K562 (cell line): ENCODE results near the gene CDKN2C. TPM values are rescaled to one million over a fixed set of nuclear protein-coding genes. Genes with fewer than 3 reads are reported as not detected.
A peak's percentile ranks its signal among the peaks of the same experiment; 100 is the strongest.

Experiments used
- ATF1 ChIP-seq, 2 experiments: fragments of 450-650 bp in 1 of 2; IDR thresholded peaks; 2 replicates each; pipeline ENCODE4 v1.6.1; 2016; ENCODE audit warnings: missing compliant biosample characterization in 1 of 2, missing genetic modification characterization in 1 of 2
- CBX1 ChIP-seq: sonication (generic); IDR thresholded peaks from 2 replicates; pipeline ENCODE4 v1.6.1; 2016; ENCODE audit warnings: antibody characterized with exemption, low read depth, mild to moderate bottlenecking
- CBX3 ChIP-seq, 2 experiments: IDR thresholded peaks; 1 replicate in 1 of 2; 2 replicates in 1 of 2; pipeline ENCODE4 v1.6.1; 2012; ENCODE audit warnings: inconsistent platforms in 2 of 2, low read length in 2 of 2, borderline replicate concordance in 1 of 2, control low read depth in 1 of 2
- CTBP1 ChIP-seq: fragments of 450-650 bp; IDR thresholded peaks from 2 replicates; pipeline ENCODE4 v1.6.1; 2016; ENCODE audit warnings: borderline replicate concordance
- FOSL1 ChIP-seq: fragments of 200-800 bp; sonication (Bioruptor generic); conservative IDR thresholded peaks from 2 replicates; pipeline ENCODE4 v1.6.1; 2016; ENCODE audit warnings: missing genetic modification characterization, missing compliant biosample characterization
- HDAC3 ChIP-seq: fragments of 450-650 bp; IDR thresholded peaks from 2 replicates; pipeline ENCODE4 v1.6.1; 2018; ENCODE audit warnings: borderline replicate concordance, mild to moderate bottlenecking, moderate library complexity; ENCODE audit not compliant: partially characterized antibody
- TBP ChIP-seq: optimal IDR thresholded peaks from 2 replicates; pipeline ENCODE3; 2011; ENCODE audit warnings: low read depth, low read length, improper control_type of control experiment
- TEAD2 ChIP-seq: fragments of 450-650 bp; IDR thresholded peaks from 2 replicates; pipeline ENCODE4 v1.6.1; 2016; ENCODE audit warnings: missing genetic modification characterization, control low read depth, missing compliant biosample characterization
- WHSC1 ChIP-seq: IDR thresholded peaks from one replicate; pipeline ENCODE4 v1.6.1; 2012; ENCODE audit warnings: low read length, control low read depth, inconsistent platforms
- ZNF174 ChIP-seq: fragments of 250-450 bp; sonication (Bioruptor Pico); IDR thresholded peaks from 2 replicates; pipeline ENCODE4 v1.4.0; 2020; ENCODE audit warnings: mild to moderate bottlenecking
- ZNF76 ChIP-seq: fragments of 250-450 bp; sonication (Bioruptor Pico); IDR thresholded peaks from 2 replicates; pipeline ENCODE4 v1.4.0; 2020; ENCODE audit warnings: mild to moderate bottlenecking, moderate library complexity, borderline replicate concordance
- ZNF766 ChIP-seq: fragments of 200-800 bp; sonication (Bioruptor generic); conservative IDR thresholded peaks from 2 replicates; pipeline ENCODE4 v1.6.1; 2016; ENCODE audit warnings: missing genetic modification characterization, missing compliant biosample characterization
- polyA plus RNA-seq, 8 experiments: library from polyadenylated mRNA; depleted of rRNA in 4 of 8; stranded (reverse) in 5 of 8; unstranded in 3 of 8; fragments of >200 nt; fragmentation: Nextera tagmentation in 2 of 8; fragmentation: Illumina TruSeq in 1 of 8; extraction: Ambion mirVana in 2 of 8; extraction: Trizol in 1 of 8; gene quantifications; 2 replicates each; pipeline versions ENCODE4 v1.2.1 to v1.2.3, GENCODE V29; 2011 to 2014; ENCODE audit warnings: inconsistent platforms in 1 of 8, missing spikeins in 1 of 8
- total RNA-seq, 7 experiments: library from RNA; depleted of rRNA in 6 of 7; stranded (reverse); fragments of >200 nt in 6 of 7; fragmentation: Illumina TruSeq in 2 of 7; extraction: Trizol in 2 of 7; gene quantifications; 2 replicates each; pipeline versions ENCODE4 v1.2.1 to v1.2.3, GENCODE V29; 2011 to 2021; ENCODE audit warnings: low replicate concordance in 1 of 7
- TF ChIP-seq, protein P1 (sequence below): fragments of 250-450 bp; sonication (Bioruptor Pico); IDR thresholded peaks from 2 replicates; pipeline ENCODE4 v1.5.0; 2021; ENCODE audit warnings: mild to moderate bottlenecking, borderline replicate concordance
- TF ChIP-seq, protein P2 (sequence below): fragments of 450-650 bp; conservative IDR thresholded peaks from 2 replicates; pipeline ENCODE4 v1.6.1; 2016; ENCODE audit warnings: missing genetic modification characterization, low read depth, mild to moderate bottlenecking, control low read depth, missing compliant biosample characterization
- TF ChIP-seq, protein P3 (sequence below): fragments of 250-450 bp; sonication (Bioruptor Pico); IDR thresholded peaks from 2 replicates; pipeline ENCODE4 v1.8.0; 2021; ENCODE audit warnings: moderate library complexity, mild to moderate bottlenecking, inconsistent platforms
- TF ChIP-seq, protein P4 (sequence below): fragments of 450-650 bp; IDR thresholded peaks from 2 replicates; pipeline ENCODE4 v1.6.1; 2016
- TF ChIP-seq, protein P5 (sequence below): sonication (generic); formaldehyde crosslinking; IDR thresholded peaks from 2 replicates; pipeline ENCODE4 v1.8.0; 2022; ENCODE audit warnings: missing genetic modification reagents, mild to moderate bottlenecking, borderline replicate concordance

CDKN2C gene
- total and polyA plus RNA-seq, 9 of the 15 experiments (the other 6 are each of a cell fraction or from before 2014, with no cell fraction given) = 11.9 to 74.3 (median 45.9) TPM

DNA sequence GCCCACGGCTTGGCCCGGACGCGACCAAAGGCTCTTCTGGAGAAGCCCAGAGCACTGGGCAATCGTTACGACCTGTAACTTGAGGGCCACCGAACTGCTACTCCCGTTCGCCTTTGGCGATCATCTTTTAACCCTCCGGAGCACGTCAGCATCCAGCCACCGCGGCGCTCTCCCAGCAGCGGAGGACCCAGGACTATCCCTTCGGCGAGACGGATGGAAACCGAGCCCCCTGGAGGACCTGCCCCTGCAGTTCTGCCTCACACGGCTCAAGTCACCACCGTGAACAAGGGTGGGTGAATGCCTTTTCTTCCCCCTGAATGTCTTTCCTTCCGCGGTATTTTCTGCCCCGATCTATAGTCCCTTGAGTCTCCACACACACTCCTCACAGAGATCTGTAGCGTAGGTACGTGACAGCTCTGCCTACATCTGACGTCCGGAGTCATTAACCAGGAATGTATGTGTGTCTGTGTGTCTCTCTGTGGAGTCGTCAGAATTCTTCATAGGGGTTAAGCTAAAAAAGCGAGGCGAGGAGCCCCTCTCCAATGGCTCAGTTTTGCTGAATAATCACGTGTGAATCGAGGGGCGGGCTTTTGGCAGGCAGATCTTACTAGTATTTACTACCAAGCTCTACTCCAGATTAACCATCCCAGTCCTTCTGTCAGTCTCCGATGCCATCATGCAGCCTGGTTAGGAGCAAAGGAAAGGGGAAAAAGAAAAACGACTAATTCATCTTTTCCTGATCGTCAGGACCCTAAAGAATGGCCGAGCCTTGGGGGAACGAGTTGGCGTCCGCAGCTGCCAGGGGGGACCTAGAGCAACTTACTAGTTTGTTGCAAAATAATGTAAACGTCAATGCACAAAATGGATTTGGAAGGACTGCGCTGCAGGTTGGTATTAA, at the start of gene CDKN2C (continued):
- TF ChIP-seq ZNF766 (CRISPR knock-in tag) = no peak
- TF ChIP-seq, protein P1, sequence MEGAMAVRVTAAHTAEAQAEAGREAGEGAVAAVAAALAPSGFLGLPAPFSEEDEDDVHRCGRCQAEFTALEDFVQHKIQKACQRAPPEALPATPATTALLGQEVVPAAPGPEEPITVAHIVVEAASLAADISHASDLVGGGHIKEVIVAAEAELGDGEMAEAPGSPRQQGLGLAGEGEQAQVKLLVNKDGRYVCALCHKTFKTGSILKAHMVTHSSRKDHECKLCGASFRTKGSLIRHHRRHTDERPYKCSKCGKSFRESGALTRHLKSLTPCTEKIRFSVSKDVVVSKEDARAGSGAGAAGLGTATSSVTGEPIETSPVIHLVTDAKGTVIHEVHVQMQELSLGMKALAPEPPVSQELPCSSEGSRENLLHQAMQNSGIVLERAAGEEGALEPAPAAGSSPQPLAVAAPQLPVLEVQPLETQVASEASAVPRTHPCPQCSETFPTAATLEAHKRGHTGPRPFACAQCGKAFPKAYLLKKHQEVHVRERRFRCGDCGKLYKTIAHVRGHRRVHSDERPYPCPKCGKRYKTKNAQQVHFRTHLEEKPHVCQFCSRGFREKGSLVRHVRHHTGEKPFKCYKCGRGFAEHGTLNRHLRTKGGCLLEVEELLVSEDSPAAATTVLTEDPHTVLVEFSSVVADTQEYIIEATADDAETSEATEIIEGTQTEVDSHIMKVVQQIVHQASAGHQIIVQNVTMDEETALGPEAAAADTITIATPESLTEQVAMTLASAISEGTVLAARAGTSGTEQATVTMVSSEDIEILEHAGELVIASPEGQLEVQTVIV (CRISPR knock-in tag) = no peak
- TF ChIP-seq ZNF174 = no peak
- TF ChIP-seq CTBP1 = no peak
- TF ChIP-seq, protein P2, sequence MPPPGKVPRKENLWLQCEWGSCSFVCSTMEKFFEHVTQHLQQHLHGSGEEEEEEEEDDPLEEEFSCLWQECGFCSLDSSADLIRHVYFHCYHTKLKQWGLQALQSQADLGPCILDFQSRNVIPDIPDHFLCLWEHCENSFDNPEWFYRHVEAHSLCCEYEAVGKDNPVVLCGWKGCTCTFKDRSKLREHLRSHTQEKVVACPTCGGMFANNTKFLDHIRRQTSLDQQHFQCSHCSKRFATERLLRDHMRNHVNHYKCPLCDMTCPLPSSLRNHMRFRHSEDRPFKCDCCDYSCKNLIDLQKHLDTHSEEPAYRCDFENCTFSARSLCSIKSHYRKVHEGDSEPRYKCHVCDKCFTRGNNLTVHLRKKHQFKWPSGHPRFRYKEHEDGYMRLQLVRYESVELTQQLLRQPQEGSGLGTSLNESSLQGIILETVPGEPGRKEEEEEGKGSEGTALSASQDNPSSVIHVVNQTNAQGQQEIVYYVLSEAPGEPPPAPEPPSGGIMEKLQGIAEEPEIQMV (tag) = no peak
- TF ChIP-seq, protein P3, sequence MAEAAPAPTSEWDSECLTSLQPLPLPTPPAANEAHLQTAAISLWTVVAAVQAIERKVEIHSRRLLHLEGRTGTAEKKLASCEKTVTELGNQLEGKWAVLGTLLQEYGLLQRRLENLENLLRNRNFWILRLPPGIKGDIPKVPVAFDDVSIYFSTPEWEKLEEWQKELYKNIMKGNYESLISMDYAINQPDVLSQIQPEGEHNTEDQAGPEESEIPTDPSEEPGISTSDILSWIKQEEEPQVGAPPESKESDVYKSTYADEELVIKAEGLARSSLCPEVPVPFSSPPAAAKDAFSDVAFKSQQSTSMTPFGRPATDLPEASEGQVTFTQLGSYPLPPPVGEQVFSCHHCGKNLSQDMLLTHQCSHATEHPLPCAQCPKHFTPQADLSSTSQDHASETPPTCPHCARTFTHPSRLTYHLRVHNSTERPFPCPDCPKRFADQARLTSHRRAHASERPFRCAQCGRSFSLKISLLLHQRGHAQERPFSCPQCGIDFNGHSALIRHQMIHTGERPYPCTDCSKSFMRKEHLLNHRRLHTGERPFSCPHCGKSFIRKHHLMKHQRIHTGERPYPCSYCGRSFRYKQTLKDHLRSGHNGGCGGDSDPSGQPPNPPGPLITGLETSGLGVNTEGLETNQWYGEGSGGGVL = no peak
- TF ChIP-seq CBX3 (IDR thresholded peaks at IDR 0.05; ENCODE audit: borderline replicate concordance in 1 of 2, low read length in 2 of 2) = no peak
- TF ChIP-seq, protein P4, sequence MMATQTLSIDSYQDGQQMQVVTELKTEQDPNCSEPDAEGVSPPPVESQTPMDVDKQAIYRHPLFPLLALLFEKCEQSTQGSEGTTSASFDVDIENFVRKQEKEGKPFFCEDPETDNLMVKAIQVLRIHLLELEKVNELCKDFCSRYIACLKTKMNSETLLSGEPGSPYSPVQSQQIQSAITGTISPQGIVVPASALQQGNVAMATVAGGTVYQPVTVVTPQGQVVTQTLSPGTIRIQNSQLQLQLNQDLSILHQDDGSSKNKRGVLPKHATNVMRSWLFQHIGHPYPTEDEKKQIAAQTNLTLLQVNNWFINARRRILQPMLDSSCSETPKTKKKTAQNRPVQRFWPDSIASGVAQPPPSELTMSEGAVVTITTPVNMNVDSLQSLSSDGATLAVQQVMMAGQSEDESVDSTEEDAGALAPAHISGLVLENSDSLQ = peak; percentile 78
- no peak for TF ChIP-seq CBX1
- no peak for TF ChIP-seq HDAC3
- TF ChIP-seq TBP = peak; percentile 84
- no peak; the same call in 1 of the 2 replicates for TF ChIP-seq FOSL1 (tag)
- TF ChIP-seq TEAD2 (tag) = no peak
- TF ChIP-seq ZNF76 (CRISPR knock-in tag) = no peak
- no peak for TF ChIP-seq ATF1 (CRISPR knock-in tag; IDR thresholded peaks at IDR 0.05)
- peak; percentile 56 for TF ChIP-seq ATF1 (tag; IDR thresholded peaks at IDR 0.05)
- TF ChIP-seq, protein P5, sequence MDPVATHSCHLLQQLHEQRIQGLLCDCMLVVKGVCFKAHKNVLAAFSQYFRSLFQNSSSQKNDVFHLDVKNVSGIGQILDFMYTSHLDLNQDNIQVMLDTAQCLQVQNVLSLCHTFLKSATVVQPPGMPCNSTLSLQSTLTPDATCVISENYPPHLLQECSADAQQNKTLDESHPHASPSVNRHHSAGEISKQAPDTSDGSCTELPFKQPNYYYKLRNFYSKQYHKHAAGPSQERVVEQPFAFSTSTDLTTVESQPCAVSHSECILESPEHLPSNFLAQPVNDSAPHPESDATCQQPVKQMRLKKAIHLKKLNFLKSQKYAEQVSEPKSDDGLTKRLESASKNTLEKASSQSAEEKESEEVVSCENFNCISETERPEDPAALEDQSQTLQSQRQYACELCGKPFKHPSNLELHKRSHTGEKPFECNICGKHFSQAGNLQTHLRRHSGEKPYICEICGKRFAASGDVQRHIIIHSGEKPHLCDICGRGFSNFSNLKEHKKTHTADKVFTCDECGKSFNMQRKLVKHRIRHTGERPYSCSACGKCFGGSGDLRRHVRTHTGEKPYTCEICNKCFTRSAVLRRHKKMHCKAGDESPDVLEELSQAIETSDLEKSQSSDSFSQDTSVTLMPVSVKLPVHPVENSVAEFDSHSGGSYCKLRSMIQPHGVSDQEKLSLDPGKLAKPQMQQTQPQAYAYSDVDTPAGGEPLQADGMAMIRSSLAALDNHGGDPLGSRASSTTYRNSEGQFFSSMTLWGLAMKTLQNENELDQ (CRISPR knock-in tag) = no peak
- TF ChIP-seq WHSC1 = no peak
